Placental epithelial cell (primary cell): ENCODE measurements around the gene TRIM15. TPM values are rescaled to one million over a fixed set of nuclear protein-coding genes. Genes with fewer than 3 reads are reported as not detected.

Experiments
- small RNA-seq: library from RNA; depleted of rRNA; stranded (forward); fragments of <200 nt; gene quantifications from one replicate; pipeline ENCODE3, GENCODE V24; 2012
- total RNA-seq: library from RNA; depleted of rRNA; stranded (reverse); fragments of >200 nt; gene quantifications from 2 replicates; pipeline ENCODE4 v1.2.3, GENCODE V29; 2012

TRIM15 gene
- total RNA-seq = not detected in 2 replicates

GRCh38 chr6:30163090-30163917, at the start of gene TRIM15:
Gene TRIM15, plus strand, starts transcription at chr6:30163546. Its CDS starts 139 bp downstream, at chr6:30163685.

GRCh38 chr6:30135757-30136156, 27.6 kb upstream of the TRIM15 start, which contains the start of gene TRIM40:
Gene TRIM40, plus strand, starts transcription at chr6:30136140. Its CDS starts 897 bp downstream, at chr6:30137037.

GRCh38 chr6:30160785-30161531, 2.4 kb upstream of the TRIM15 start, which contains the start of gene TRIM10:
Gene TRIM10, minus strand, starts transcription at chr6:30161211. Its CDS starts 353 bp downstream, at chr6:30160858.

GRCh38 chr6:30212865-30213666, 49.7 kb downstream of the TRIM15 start, which contains the start of gene TRIM26:
Gene TRIM26, minus strand, starts transcription at chr6:30213406. Its CDS starts 14,303 bp downstream, at chr6:30199103.

Small RNA genes within 50 kb of the gene (small RNA-seq; reads per million reads assigned to genes)
- gene RF00554 = not detected

Other genes starting within 250 kb of the TRIM15 start
- 122 and 177 TPM in 2 replicates for gene HLA-A, start 221.0 kb upstream of the TRIM15 start, total RNA-seq
- gene POLR1H, start 102.3 kb upstream of the TRIM15 start, total RNA-seq = 21.6 and 23.9 TPM in 2 replicates
- gene PPP1R11, start 96.3 kb upstream of the TRIM15 start, total RNA-seq = 31.4 and 49.2 TPM in 2 replicates
- 0.65 and 1.2 TPM in 2 replicates for gene RNF39, start 87.8 kb upstream of the TRIM15 start, total RNA-seq
- gene TRIM31, start 50.5 kb upstream of the TRIM15 start, total RNA-seq = under 0.01 and 0.11 TPM in 2 replicates
- gene TRIM40, start 27.4 kb upstream of the TRIM15 start, total RNA-seq = not detected in 2 replicates
- not detected in 2 replicates for gene TRIM10, start 2.3 kb upstream of the TRIM15 start, total RNA-seq
- 36.1 and 48.0 TPM in 2 replicates for gene TRIM26, start 49.9 kb downstream of the TRIM15 start, total RNA-seq
- 14.9 and 18.0 TPM in 2 replicates for gene TRIM39, start 163.4 kb downstream of the TRIM15 start, total RNA-seq
- gene RPP21, start 181.6 kb downstream of the TRIM15 start, total RNA-seq = 19.2 and 47.5 TPM in 2 replicates